COLO829 (cell line): ENCODE results near the gene MED15.

Experiments used
- DNase-seq: peaks from one replicate; pipeline ENCODE4 v3.0.0; 2012; ENCODE audit warnings: low spot score

MED15 gene

GRCh38 chr22:20625270-20625669 is 117.9 kb downstream of the MED15 start:
- DNase-seq, result no peak

DNA sequence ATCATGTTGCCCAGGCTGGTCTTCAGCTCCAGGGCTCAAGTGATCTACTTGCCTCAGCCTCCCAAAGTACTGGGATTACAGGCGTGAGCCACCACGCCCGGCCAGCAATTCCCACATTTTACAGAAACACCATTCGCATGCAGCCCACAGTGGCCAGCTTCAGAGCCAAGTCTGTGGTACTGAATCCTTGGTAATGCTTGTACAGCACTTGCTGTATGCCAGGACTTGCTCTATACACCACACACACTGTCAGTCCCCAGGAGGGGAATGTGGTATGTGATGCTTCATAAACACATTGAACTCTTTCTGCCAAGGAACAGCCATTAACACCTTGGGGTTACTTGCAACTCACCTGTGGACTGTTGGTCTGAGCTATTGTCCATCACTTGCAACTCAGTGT is 119.4 kb downstream of the MED15 start:
- DNase-seq, result no peak

DNA sequence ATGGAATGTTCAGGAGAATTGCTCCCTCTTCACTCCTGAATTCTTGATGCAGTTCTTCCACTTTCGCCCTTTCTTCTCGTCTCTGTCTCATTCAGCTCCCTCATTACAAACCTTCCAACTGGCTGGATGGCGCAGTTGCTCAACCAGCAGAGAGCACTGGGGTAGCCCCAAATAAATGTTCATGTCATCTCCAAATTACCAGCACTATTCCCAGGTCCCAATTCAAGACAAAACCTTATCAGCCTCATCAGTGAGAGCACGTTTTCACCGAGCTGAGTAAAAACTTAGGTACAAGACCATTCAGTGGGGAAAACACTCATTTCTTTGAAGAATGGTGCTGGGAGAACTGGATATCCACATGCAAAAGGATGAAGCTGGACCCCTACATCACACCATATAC is 120.0 kb downstream of the MED15 start:
- no peak for DNase-seq

DNA sequence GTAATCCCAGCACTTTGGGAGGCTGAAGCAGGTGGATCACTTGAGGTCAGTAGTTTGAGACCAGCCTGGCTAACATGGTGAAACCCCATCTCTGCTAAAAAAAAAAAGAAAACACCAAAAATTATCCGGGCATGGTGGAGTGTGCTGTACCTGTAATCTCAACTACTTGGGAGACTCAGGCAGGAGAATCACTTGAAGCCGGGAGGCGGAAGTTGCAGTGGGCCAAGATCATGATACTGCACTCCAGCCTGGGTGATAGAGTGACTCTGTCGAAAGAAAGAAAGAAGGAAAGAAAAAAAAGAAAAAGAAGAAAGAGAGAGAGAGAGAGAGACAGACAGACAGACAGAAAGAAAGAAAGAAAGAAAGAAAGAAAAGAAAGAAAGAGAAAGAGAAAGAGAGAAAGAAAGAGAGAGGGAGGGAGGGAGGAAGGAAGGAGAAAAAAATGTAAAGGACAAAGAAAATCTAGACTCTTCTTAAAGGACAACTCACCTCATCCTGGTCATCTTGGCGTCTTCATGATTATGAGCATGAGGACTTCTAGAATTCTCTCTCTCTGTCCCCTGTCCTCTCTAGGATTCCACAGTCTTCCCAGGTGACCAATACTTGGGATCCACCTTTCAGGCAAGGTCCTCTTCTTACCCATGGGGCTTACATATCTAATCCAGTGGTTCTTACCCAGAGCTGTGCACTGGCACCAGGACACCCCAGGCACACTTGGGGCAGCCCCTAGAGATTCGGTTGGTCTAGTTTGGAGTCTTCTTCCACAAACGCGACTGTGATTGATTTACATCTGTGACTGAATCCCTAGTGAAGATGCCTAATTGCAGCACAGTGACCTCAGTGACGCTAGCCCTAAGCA is 120.9 kb downstream of the MED15 start:
- no peak for DNase-seq

DNA sequence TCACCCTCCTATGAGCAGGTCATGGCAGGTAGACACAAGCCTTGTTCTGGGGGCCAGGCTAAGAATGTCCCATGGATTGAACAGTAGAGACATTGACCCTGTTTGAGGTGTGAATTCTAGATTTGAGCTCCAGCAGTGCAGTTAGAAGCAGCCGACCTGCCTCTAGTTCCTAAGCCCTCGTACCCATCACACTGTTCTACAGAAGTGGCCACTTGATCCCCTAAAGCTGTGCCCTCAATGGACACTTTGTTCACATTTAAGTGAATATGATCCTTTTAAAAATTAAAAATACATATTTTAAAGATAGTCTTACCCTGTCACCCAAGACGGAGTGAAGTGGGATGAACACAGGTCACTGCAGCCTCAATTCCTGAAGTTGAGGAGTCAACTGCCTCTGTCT is 122.0 kb downstream of the MED15 start:
- no peak for DNase-seq

DNA sequence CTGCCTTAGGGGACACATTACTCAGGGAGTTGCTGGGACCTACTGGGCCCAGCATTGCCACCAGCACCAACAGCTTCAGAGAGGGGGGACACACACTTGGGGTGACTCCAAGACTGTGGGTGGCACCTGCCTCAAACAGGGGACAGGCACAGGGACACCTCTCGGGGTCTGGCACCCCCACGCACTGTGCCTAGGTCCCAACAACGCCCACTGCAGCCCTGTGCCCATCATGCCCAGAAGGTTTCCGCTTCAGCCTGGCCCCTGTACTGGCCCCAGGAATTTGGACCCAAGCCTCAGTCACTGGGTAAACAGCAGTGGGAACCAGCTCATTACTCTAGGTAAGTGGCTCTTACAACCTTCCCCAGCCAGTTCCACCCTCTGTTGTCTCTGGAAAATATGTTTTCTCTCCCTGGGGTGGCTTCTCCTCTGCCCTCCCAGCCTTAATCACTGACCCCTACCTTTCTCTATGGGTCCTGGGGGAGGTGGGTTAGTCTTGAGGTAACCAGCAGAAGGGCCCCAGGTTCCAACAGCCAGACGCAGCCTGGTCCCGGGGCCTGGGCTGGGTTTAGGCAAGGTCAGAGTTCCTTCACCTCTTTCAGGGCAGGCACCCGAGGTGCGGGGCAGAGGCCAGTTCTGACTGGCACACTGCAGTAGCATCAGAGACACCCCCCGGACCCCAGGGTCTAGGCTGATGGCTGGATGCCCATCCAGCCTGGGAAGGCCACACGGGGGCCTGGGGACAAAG is 123.6 kb downstream of the MED15 start:
- DNase-seq, result no peak

- DNase-seq, result no peak
Measured at GRCh38 chr22:20632082-20632481, 124.7 kb downstream of the MED15 start.

DNA sequence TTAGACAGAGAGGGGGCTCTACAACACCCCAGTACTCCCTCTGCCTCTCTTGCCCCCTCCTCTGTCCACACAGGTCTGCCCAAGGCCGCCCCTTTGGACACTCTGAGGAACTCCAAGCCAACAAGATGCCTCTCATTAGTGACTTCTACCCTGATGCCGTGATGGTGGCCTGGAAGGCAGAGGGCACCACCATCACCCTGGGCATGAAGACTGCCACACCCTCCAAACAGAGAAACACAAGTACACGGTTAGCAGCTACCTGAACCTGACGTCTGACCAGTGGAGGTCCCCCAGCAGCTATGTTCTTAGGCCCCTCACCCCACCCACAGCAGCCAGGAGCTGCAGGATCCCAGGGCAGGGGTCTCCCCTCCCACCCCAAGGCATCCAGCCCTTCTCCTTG is 125.1 kb downstream of the MED15 start:
- DNase-seq, result no peak

DNA sequence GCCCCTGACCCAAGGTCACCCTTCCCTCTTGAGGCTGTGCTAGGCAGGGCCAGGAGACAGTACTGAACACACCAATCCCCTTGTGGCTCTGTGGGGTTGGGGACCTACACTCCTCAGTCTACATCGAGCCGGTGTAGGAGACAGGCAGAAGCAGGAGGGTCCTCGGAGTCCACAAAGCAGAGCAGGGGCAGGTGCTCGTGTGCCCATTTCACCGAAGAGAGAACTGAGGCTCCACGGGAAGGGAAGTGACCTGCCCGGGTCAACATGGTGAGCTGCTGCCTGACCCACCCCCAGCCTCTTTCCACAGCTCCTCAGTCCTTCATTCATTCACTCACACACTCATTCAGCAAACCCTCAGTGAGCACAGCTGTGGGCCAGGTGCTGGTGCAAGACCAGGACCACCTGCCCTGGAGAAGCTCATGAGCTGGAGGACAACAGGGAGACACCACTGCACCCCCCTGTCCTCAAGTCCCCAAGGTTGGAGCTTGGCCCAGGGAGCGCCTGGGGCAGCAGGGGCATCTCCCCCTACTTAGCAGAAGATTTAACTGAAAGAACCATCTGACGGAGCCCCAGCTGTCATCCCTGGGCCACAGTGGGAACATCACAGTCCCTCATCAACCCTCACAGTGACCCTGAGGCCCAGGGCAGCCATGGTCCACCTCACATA is 127.3 kb downstream of the MED15 start:
- no peak for DNase-seq

DNA sequence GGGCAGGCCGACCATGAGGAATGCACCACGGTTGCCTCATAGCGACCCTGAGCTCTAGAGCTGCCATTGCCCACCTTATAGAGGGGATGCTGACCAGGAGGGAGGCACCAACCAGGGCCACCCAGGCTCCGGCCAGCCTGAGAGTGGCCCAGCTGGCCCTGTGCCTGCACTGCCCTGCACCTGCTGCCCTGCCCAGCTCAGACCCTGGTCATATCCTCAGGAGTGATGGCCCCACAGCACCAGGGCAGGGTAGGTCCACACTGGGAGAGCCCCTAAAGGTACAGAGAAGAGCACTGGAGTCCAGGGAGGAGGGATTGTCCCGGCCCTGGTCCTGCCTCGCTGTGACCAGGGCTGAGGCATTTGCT is 127.8 kb downstream of the MED15 start:
- no peak for DNase-seq

DNA sequence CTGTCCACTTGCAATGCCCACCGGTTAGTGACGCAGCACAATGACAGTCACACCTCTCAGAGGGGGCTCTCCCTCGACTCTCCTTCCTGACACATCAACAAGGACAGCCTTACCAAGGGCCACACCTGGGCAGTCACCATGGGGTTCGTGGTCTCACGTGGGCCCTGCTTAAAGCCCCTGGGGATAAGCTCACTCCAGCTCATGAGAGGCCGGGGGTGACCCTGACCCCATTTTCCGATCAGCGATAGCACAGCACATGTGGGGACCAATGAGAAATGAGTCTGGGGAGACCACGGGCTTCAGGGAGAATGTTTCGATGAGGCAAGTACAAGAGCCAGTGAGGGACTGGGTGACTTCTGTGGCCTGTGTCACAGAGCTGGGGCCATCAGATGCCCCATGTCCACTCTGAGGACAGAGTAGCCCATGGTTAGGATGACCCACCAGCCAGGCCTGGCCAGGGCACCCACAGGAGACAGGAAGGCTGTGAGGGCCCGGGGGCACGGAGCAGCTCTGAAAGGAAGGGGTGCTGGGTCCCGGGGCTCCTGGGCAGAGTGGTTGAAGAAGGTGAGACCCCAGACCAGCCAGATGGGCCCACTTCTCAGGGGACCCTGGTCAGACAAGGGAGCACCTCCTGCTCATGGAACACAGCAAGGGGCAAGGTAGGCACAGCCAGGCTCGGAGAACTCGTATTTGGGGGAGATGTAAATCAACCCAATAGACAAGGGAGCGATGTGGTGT is 128.8 kb downstream of the MED15 start:
- DNase-seq, result no peak

DNA sequence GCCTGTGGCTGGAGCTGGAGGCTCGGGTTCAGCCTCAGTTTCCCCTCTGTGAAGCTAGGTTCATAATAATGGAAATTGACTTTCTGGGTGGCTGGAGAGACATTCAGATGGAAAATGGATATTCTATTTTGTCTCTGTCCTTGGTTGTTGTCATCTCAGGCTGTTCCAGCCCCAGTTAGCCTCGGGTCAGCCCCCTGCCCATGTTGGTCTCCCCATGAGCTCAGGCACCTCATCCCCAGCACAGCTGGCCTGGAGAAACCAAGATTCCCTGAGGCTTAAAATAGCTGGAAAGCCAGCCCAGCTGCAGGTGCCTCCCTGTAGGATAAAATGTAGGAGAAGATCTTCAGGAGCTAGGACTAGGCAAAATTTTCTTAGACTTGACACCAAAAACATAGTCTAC is 129.5 kb downstream of the MED15 start:
- DNase-seq, result no peak
